Common myeloid progenitor, CD34-positive (primary cell): ENCODE data around the gene PDE4B.

Experiments
- CTCF ChIA-PET: fragments of 350-600 bp; sonication (Branson Sonifier 250); formaldehyde crosslinking; loops from one replicate; lab custom pipeline; 2021; ENCODE audit warnings: antibody characterized with exemption; lab: Charles Lee
- POLR2A ChIA-PET: fragments of 350-600 bp; sonication (Branson Sonifier 250); formaldehyde crosslinking; loops from one replicate; lab custom pipeline; 2021; ENCODE audit warnings: antibody characterized with exemption; lab: Charles Lee
- DNase-seq, 3 donors: peaks; one replicate each; pipeline versions ENCODE4 v3.0.0 to v3.0.0-alpha.2; 2013
- H3K27ac ChIP-seq, 2 experiments: 1 replicate in 1 of 2; 2 replicates in 1 of 2; pipeline ENCODE4 v1.7.0; 2013; ENCODE audit warnings: inconsistent platforms in 2 of 2, low read length in 2 of 2, mild to moderate bottlenecking in 2 of 2, low read depth in 1 of 2, moderate library complexity in 1 of 2; ENCODE audit not compliant: severe bottlenecking in 2 of 2, insufficient read depth in 1 of 2, poor library complexity in 1 of 2
- H3K27me3 ChIP-seq, 5 experiments: replicated peaks in 2 of 5; 1 replicate in 3 of 5; 2 replicates in 2 of 5; pipeline versions ENCODE4 v1.6.1 to v1.7.0; 2013; ENCODE audit warnings: low read length in 4 of 5, mild to moderate bottlenecking in 2 of 5, moderate library complexity in 2 of 5, inconsistent platforms in 1 of 5; ENCODE audit not compliant: insufficient read depth in 5 of 5, control insufficient read depth in 4 of 5
- H3K36me3 ChIP-seq, 4 experiments: 1 replicate in 2 of 4; 2 replicates in 2 of 4; pipeline versions ENCODE4 v1.6.1 to v1.7.0; 2013; ENCODE audit warnings: low read length in 3 of 4, control low read depth in 1 of 4, mild to moderate bottlenecking in 1 of 4; ENCODE audit not compliant: control insufficient read depth in 4 of 4, insufficient read depth in 4 of 4
- H3K4me1 ChIP-seq, 4 experiments: 1 replicate in 3 of 4; 2 replicates in 1 of 4; pipeline versions ENCODE4 v1.6.1 to v1.7.1; 2013; ENCODE audit warnings: low read length in 3 of 4, mild to moderate bottlenecking in 3 of 4, control low read depth in 1 of 4, inconsistent platforms in 1 of 4, moderate library complexity in 1 of 4; ENCODE audit not compliant: control insufficient read depth in 4 of 4, insufficient read depth in 4 of 4; ENCODE audit errors: control extremely low read depth in 1 of 4
- H3K4me3 ChIP-seq, 7 experiments: 1 replicate in 4 of 7; 2 replicates in 3 of 7; pipeline versions ENCODE4 v1.5.1 to v1.7.0; 2013; ENCODE audit warnings: mild to moderate bottlenecking in 7 of 7, low read length in 6 of 7, moderate library complexity in 6 of 7, inconsistent platforms in 2 of 7, low read depth in 2 of 7, control low read depth in 1 of 7; ENCODE audit not compliant: insufficient read depth in 4 of 7, control insufficient read depth in 1 of 7; ENCODE audit errors: extremely low read depth in 1 of 7
- H3K9me3 ChIP-seq, 5 experiments: 1 replicate in 4 of 5; 2 replicates in 1 of 5; pipeline versions ENCODE4 v1.6.1 to v1.7.1; 2013; ENCODE audit warnings: low read length in 4 of 5, mild to moderate bottlenecking in 2 of 5, inconsistent platforms in 1 of 5, low read depth in 1 of 5, moderate library complexity in 1 of 5; ENCODE audit not compliant: control insufficient read depth in 4 of 5, insufficient read depth in 2 of 5; ENCODE audit errors: control extremely low read depth in 1 of 5
- WGBS: methylation state at CpG from one replicate; pipeline ENCODE4 v1.1.5; 2013; ENCODE audit not compliant: insufficient coverage; 5-methylcytosine and 5-hydroxymethylcytosine counted together

The PDE4B gene

DNA sequence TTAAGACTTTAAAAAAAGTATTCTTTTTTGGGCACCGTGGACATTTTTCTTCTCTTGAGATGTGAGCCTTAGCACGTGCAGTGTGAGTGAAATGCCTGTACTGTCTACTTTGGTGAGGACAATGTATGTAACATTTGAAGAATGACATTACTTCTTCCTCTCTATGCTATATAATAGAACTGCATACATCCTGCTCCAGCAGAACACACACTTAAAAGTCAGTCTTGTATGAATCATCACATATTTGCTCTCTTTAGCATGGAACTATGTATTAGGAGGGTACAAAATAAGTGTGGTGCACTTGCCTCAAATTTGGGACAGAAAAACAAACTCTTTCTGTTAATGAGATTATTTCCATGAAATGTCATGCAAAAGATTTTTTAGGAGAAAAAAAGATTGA lies 382.9 kb downstream of the PDE4B start:
- H3K9me3 ChIP-seq = no peaks in the 10 kb centered on the region
- WGBS = no CpG with 5 or more reads among the region's 2 CpGs
- POLR2A ChIA-PET = no interaction called here
- no peaks in the 10 kb centered on the region for H3K36me3 ChIP-seq
- no peak for DNase-seq
- CTCF ChIA-PET = no interaction called here
- peaks cover 0 to 6% (median 2%) of the 10 kb centered on the region in 4 experiments for H3K4me1 ChIP-seq
- no peaks in the 10 kb centered on the region for H3K27me3 ChIP-seq
- no peak overlapping the region for H3K27ac ChIP-seq
- no peak overlapping the region for H3K4me3 ChIP-seq

DNA sequence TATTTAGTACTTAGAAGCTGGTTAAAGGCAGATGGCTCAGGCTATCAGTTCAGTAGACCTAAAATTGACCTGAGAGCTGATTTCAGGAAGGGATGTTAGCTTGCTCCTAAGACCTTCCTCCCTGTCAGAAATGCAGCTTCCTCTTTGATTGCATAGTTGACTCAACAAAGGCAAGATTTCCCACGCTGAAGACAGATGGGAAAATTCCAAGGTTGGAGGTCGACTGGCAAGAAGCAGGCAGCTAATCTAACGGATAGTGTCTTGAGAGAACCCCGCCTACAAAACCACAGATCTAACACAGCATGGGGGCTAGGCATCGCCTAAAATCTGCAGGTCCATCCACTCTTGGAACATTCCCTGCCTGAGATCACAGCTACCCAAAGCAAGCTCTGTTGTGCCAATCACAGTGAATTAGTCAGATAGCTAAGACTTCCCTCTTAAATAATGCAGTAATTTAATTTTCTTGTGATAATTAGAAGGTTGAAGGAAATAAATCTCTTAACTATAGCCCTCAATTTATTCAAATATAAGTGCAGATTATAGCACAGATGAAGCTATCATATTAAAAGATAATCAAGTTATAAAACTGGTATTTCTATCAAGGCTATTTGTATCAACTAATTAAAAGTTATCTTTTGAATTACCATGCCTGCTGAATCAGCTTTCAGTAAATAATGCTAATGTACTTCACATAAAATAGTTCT lies 383.5 kb downstream of the PDE4B start:
- Histone ChIP-seq H3K27me3 (no peaks in the 10 kb centered on the region), H3K4me1 (peaks cover 0 to 6% (median 3%) of the 10 kb centered on the region in 4 experiments), H3K27ac (no peak overlapping the region), H3K9me3 (no peaks in the 10 kb centered on the region), H3K36me3 (no peaks in the 10 kb centered on the region), H3K4me3 (no peak overlapping the region)
- DNase-seq = no peak
- ChIA-PET CTCF (no interaction called here), POLR2A (no interaction called here)
- no CpG with 5 or more reads among the region's 5 CpGs for WGBS

DNA sequence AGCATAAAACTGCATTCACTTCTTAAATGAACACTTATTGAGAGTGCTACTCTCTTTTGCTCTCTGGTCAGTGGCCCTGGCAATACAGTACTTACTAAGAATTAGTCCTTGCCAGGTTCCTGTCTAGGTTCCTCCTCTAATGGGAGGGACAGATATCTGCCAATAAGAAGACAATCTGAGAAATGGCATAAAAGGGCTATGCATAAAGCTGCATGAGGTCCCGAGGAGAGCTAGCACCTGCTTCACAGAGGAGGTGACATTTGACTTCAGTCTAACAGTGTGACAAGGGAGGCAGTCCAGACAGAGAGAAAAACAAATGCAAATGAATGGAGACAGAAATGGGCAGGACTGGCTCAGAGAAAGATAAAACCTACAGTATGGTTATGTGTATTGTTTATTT lies 384.1 kb downstream of the PDE4B start:
- no peak overlapping the region for H3K27ac ChIP-seq
- no peak for DNase-seq
- WGBS = 94% methylated on average over 1 of the region's 1 CpG
- H3K27me3 ChIP-seq = no peaks in the 10 kb centered on the region
- CTCF ChIA-PET = interaction anchor here (0.9 kb wide), 1 partner anchor 21 kb away, joined by 3 read pairs; no protein-coding TSS in a partner anchor
- H3K4me1 ChIP-seq = peaks cover 0 to 12% (median 6%) of the 10 kb centered on the region in 4 experiments
- no peaks in the 10 kb centered on the region for H3K36me3 ChIP-seq
- H3K9me3 ChIP-seq = no peaks in the 10 kb centered on the region
- H3K4me3 ChIP-seq = no peak overlapping the region
- POLR2A ChIA-PET = no interaction called here

DNA sequence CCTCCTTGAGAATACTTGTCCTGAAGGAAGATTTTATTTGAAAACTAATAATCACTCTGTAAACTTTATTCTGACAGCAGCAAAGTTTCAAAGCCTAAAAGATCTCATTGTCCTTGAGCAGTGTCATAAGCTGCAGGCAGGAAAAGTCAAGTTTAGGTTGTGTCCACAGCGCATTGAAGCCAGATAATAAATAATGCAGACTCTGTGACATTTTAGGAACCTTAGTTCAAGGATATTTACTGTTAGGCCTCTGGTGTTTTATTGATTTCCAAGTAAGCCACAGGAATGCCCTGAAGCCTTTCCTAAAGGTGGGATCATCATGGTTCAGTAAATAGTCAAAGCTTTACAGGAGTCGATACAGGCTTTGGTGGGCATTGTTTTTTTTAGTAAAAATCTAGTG lies 384.8 kb downstream of the PDE4B start:
- Histone ChIP-seq H3K9me3 (no peaks in the 10 kb centered on the region), H3K4me3 (no peak overlapping the region), H3K4me1 (peaks cover 2 to 18% (median 10%) of the 10 kb centered on the region in 4 experiments), H3K27me3 (no peaks in the 10 kb centered on the region), H3K27ac (no peak overlapping the region), H3K36me3 (no peaks in the 10 kb centered on the region)
- POLR2A ChIA-PET = no interaction called here
- 100% methylated on average over 1 of the region's 2 CpGs for WGBS
- CTCF ChIA-PET = interaction anchor here (0.9 kb wide), 1 partner anchor 22 kb away, joined by 3 read pairs; no protein-coding TSS in a partner anchor
- DNase-seq = no peak

DNA sequence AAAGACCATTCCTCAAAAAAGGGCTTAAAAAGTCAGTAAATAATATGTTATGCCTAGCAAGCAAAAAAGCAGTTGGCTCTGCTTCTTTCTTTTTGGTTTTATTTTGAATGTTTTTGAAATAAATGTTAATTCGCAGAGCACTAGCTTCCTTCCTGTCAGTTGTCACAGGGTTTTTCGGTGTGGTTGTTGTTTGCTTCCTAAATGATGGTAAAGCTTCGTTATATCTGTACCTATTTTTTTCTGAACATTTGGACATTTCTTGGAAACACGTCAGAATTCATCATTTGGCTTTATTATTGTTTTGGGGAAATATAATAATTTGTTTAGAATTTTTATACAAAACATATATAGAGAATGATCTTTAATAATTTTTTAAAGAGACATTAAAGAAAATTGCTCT lies 389.3 kb downstream of the PDE4B start:
- CTCF ChIA-PET = no interaction called here
- DNase-seq = peak in 1 of 3 donors; percentile 20
- no peaks in the 10 kb centered on the region for H3K9me3 ChIP-seq
- peak overlapping the region in 1 of 2 experiments; percentile 61 for H3K27ac ChIP-seq
- 0% methylated on average over 1 of the region's 4 CpGs for WGBS
- POLR2A ChIA-PET = no interaction called here
- no peaks in the 10 kb centered on the region for H3K36me3 ChIP-seq
- peak overlapping the region in 3 of 7 experiments; percentile 19 to 58 (median 26) for H3K4me3 ChIP-seq
- peaks cover 10 to 25% (median 15%) of the 10 kb centered on the region in 4 experiments for H3K4me1 ChIP-seq
- H3K27me3 ChIP-seq = no peaks in the 10 kb centered on the region

DNA sequence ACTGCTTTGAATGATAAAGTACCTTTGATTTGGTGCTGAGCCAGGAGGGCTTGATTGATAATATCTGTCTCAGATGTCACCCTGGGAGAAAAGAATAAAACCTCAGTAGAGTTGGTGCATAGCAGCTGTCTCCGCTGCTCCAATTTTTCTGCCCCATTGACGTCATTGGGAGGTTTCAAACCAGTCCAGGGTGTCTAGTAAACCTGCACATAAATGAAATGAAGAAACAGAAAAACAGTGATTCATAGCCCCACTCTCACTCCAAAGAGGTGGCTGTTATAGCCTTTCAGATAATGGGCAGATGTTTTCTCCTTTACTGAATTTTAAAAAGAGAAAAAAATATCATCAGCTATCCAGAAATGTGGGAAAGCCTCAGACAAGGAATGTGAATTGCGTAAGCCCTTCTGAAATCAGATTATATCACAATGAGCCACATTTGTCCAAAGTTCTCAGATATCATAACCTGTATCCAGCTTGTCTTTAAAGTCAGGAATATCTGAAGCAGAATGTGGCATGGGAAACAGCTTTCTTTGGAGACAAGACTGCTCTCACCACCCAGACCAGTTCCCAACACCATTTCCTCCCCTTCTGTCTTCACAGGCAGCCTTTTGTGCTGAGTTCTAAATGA lies 390.0 kb downstream of the PDE4B start:
- peak in 1 of 3 donors; percentile 15 for DNase-seq
- Histone ChIP-seq H3K9me3 (no peaks in the 10 kb centered on the region), H3K27ac (no peak overlapping the region), H3K27me3 (no peaks in the 10 kb centered on the region), H3K4me1 (peaks cover 10 to 25% (median 15%) of the 10 kb centered on the region in 4 experiments), H3K36me3 (no peaks in the 10 kb centered on the region), H3K4me3 (peak overlapping the region in 1 of 7 experiments; percentile 19)
- ChIA-PET CTCF (no interaction called here), POLR2A (no interaction called here)
- WGBS = 81% methylated on average over 2 of the region's 3 CpGs

DNA sequence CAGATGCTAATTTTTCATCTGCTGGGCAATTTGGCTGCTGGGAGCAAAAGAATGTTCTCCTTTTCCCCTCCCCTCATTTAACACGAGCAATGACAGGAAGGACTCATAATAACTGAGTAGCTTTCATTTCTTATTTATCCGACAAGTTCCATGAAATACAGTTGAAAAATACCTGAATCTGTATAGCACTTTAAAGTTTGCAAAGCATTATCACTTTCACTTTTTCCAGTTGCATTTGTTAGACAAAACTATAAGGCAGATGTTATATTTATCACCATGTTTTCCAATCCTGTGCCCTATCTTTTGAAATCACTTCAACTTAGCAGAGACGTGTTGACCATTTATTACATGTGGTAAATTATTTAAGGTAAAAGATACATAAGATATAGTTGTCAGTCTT lies 390.7 kb downstream of the PDE4B start:
- DNase-seq = peak in 1 of 3 donors; percentile 24
- Histone ChIP-seq H3K4me1 (peaks cover 10 to 25% (median 15%) of the 10 kb centered on the region in 4 experiments), H3K4me3 (no peak overlapping the region), H3K27ac (no peak overlapping the region), H3K36me3 (no peaks in the 10 kb centered on the region), H3K27me3 (no peaks in the 10 kb centered on the region), H3K9me3 (no peaks in the 10 kb centered on the region)
- CTCF ChIA-PET = no interaction called here
- 0% methylated on average over 1 of the region's 3 CpGs for WGBS
- POLR2A ChIA-PET = no interaction called here
